Measurements from ENCODE around the gene NFIA.

GRCh38 chr1:61035880-61036279, 46.5 kb upstream of the NFIA start:
- TF ChIP-seq TAF1 (IDR thresholded peaks at IDR 0.05; ENCODE audit: low read depth, low read length) (no peak), POLR2AphosphoS5 (IDR thresholded peaks at IDR 0.05; ENCODE audit: low read depth, low read length) (no peak), POLR2A (IDR thresholded peaks at IDR 0.05; ENCODE audit: low read depth, low read length) (no peak)

All from GM12891 (cell line).